Activated effector memory CD4-positive, alpha-beta T cell treated with Interleukin-2 at 50 U/mL for 16 hours (primary cell): ENCODE results near the gene CYP4F11.
"Not testable (repeated sequence)": the region's sequence is repeated elsewhere in the genome, so short reads cannot be mapped to it uniquely, and the experiment has no call there.

Source experiments
- DNase-seq: peaks from one replicate; pipeline ENCODE4 v3.0.0-alpha.2; 2020

CYP4F11 gene

GRCh38 chr19:15934332-15935078, at the start of gene CYP4F11:
TSS of gene CYP4F11 (minus strand) at chr19:15934529. CDS start at chr19:15934408, 121 bp downstream.
- DNase-seq, result no peak

GRCh38 chr19:15979293-15979692, 45.0 kb upstream of the CYP4F11 start:
- no peak for DNase-seq

GRCh38 chr19:15977690-15978089, 43.4 kb upstream of the CYP4F11 start:
- DNase-seq, result no peak

- no peak for DNase-seq
These were observed 42.7 kb upstream of the CYP4F11 start for GRCh38 chr19:15976836-15977689.

GRCh38 chr19:15974856-15975255, 40.5 kb upstream of the CYP4F11 start:
- DNase-seq, result no peak

- DNase-seq, result not testable (repeated sequence)
These were observed 37.7 kb upstream of the CYP4F11 start for GRCh38 chr19:15972043-15972442.

GRCh38 chr19:15971224-15971780, 37.0 kb upstream of the CYP4F11 start:
- DNase-seq, result no peak

GRCh38 chr19:15964231-15964630, 29.9 kb upstream of the CYP4F11 start:
- no peak for DNase-seq

- no peak for DNase-seq
These were observed 28.0 kb upstream of the CYP4F11 start for GRCh38 chr19:15962319-15962718.

- DNase-seq, result no peak
These were observed 20.5 kb upstream of the CYP4F11 start for GRCh38 chr19:15954820-15955219.

GRCh38 chr19:15948223-15949058, 14.1 kb upstream of the CYP4F11 start, which contains the start of gene OR10H4:
TSS of gene OR10H4 (plus strand) at chr19:15949008. CDS start at chr19:15949008, 0 bp downstream.
- DNase-seq, result no peak

- no peak for DNase-seq
These were observed 11.0 kb upstream of the CYP4F11 start for GRCh38 chr19:15945301-15945700.

- DNase-seq, result no peak
These were observed 10.1 kb upstream of the CYP4F11 start for GRCh38 chr19:15944401-15944800.

GRCh38 chr19:15937771-15938170, 3.4 kb upstream of the CYP4F11 start:
- DNase-seq, result no peak

GRCh38 chr19:15936950-15937349, 2.6 kb upstream of the CYP4F11 start:
- DNase-seq, result no peak

GRCh38 chr19:15936173-15936572, 1.8 kb upstream of the CYP4F11 start:
- no peak for DNase-seq

- no peak for DNase-seq
These were observed 906 bp upstream of the CYP4F11 start for GRCh38 chr19:15935167-15935702.

GRCh38 chr19:15933761-15934331, 483 bp downstream of the CYP4F11 start:
- DNase-seq, result not testable (repeated sequence)

- DNase-seq, result no peak
These were observed 6.0 kb downstream of the CYP4F11 start for GRCh38 chr19:15928321-15928720.

- DNase-seq, result no peak
These were observed 7.8 kb downstream of the CYP4F11 start for GRCh38 chr19:15926484-15926883.

- DNase-seq, result no peak
These were observed 10.6 kb downstream of the CYP4F11 start for GRCh38 chr19:15923702-15924101.

- DNase-seq, result no peak
These were observed 12.3 kb downstream of the CYP4F11 start for GRCh38 chr19:15922021-15922420.
